GM19438 (cell line): ENCODE data around the gene BRICD5.
"Not testable (repeated sequence)": the region's sequence is repeated elsewhere in the genome, so short reads cannot be mapped to it uniquely, and the experiment has no call there.

Experiments used
- ATAC-seq: cut with Tn5 transposase; IDR thresholded peaks from one replicate; pipeline ENCODE4 v1.9.1; 2021; ENCODE audit warnings: low read depth; ENCODE audit not compliant: unreplicated experiment

Gene BRICD5

DNA sequence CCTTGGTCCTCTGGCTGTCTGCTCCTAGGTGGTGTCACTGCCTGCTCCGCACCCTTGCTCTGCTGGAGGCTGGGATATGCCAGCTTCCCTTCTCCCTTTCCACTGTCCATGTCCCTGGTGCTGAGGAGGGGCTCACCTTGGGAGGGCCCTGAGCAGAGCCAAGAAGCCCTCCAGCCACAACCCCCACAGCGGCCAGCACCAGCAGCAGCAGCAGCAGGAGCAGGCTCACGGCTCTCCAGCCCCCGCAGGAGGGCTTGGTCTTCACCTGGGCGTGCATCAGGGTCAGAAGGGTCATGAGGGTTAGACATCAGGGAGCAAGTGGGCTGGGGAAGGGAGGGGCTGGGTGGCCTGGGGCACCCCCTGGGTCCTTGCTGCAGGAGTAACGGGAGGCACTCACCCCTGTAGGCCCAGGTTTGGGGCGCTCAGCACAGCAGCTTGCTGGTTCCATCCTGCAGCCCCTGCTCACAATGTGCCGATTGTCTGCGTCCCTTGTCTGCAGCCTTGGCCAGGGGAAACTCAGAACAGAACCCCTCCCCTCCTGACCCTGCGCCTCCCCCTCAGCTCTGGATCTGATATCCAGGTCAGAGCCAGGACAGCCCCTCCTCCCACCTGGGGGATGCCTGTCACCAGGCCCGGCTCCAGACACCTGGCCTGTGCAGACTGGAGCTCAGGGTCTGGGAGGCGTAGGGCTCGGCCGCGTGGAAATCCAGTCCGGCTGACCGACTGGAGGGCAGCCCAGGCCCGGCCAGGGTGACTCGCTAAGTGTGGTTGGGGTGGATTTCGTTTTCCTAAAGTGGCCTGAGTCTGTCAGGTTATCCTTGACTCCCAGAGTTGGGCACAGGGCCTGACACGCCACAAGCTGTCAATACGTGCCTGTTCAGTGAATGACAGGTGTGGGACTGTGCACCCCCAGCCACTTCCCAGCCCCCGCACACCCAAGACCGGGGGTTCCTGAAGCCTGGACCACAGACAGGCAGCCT, at the start of gene BRICD5:
Gene BRICD5, minus strand, starts transcription at position 478 of the 980 bp plus-strand sequence. Its CDS starts 30 bp downstream, at position 448.
- ATAC-seq: no peak

DNA sequence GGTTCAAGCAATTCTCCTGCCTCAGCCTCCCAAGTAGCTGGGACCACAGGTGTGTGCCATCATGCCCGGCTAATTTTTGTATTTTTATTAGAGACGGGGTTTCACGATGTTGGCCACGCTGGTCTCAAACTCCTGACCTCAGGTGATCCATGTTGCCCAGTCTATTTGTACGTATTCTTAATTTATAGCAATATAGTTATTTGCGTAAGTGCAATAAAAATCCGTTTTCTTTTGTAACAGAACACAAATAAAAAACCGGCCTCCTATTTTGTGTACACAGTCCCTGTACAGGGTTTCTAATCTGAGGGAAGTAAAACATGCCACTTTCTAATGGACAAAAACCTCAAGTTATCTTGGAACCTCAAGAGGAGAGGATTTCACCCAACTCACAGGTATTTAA, 49.6 kb upstream of the BRICD5 start:
- no peak for ATAC-seq

DNA sequence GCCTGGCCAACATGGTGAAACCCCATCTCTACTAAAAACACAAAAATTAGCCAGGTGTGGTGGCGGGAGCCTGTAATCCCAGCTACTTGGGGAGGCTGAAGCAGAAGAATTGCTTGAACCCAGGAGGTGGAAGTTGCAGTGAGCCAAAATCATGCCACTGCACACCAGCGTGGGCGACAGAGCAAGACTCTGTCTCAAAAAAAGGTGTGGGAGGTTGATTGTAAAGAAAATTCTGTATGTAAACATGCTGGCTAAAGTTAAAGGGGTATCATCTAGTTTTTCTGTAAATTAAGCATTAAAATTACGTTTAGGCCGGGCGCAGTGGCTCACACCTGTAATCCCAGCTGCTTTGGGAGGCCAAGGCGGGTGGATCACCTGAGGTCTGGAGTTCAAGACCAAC, 47.9 kb upstream of the BRICD5 start:
- ATAC-seq: not testable (repeated sequence)

DNA sequence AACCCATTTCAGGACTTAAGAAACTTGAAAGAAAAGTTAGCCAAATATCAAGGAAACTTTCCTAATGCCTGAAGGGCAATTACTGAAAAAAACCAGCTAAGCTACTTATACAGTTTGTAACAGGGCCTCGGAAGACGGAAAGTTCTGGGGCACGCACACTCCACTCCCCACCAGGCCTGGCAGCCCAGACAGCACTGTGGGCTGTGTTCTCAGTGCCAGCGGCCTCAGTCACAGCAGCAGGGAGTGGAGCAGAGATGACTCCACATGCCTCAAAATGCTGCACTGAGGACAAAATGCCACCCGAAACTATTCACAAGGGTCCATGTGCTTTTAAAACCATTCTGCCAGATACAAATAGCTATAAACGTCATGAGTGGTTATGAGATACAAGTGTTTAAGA, 47.1 kb upstream of the BRICD5 start:
- no peak for ATAC-seq

DNA sequence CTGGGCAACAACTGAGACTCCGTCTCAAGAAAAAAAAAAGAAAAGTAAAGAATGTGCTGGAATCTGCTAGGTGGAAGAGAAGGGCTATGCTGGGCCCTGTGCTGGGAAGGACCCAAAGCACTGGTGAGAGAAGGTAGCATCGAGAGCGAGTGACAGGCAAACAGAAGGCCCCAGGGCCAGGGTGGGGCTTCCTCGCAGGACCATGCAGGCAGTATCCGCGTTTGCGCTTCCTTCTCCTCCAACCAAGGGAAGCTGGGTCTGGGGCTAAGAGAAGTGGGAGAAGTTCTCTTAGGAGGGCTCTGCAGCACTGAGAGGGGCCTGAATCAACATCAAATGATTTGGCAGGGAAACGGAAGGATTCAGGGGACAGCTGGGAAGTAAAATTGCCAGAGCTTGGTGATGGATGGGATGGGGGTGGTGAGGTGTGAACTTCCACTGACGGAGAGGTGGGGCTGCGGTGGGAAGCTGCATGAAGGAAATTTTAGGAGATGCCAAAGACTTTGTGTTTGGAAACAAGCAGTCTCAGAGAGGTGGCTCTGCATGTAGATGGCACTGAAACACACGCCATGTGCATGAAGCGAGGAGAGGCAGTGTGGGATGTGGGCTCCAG, 46.0 kb upstream of the BRICD5 start:
- no peak for ATAC-seq

DNA sequence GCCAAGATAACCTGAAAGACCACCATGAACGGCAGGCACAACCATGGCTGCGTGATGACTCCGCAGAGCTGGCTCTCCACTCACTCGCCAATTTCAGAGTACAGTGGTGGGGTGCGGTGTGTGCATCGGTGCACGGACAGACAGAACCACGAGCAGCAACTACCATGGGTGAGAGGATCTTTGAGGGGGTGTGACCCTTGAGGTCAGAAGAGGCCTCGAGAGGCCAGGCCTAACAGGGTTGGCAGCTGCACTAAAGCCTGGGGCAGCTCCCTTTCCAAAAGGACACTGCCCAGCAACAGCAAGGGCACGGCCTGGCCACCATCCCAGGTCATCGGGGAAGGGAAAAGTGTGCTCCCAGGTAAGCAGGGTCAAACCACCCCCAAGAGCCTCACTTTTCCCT, 42.6 kb upstream of the BRICD5 start:
- no peak for ATAC-seq

DNA sequence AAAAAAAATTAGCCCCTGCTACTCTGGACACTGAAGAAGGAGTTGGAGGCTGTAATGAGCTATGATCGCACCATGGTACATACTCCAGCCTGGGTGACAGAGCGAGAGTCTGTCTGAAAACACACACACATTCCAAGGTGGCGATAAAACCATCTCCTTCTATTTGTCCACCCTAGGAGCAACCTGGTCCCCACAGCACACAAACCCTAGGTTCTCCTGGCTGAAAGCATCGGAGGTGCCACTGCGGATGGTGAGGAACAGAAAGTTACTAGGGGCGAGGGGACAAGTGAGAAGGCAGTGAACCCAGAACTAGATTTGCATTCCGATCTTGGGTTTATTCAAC, 42.1 kb upstream of the BRICD5 start:
- ATAC-seq: no peak

DNA sequence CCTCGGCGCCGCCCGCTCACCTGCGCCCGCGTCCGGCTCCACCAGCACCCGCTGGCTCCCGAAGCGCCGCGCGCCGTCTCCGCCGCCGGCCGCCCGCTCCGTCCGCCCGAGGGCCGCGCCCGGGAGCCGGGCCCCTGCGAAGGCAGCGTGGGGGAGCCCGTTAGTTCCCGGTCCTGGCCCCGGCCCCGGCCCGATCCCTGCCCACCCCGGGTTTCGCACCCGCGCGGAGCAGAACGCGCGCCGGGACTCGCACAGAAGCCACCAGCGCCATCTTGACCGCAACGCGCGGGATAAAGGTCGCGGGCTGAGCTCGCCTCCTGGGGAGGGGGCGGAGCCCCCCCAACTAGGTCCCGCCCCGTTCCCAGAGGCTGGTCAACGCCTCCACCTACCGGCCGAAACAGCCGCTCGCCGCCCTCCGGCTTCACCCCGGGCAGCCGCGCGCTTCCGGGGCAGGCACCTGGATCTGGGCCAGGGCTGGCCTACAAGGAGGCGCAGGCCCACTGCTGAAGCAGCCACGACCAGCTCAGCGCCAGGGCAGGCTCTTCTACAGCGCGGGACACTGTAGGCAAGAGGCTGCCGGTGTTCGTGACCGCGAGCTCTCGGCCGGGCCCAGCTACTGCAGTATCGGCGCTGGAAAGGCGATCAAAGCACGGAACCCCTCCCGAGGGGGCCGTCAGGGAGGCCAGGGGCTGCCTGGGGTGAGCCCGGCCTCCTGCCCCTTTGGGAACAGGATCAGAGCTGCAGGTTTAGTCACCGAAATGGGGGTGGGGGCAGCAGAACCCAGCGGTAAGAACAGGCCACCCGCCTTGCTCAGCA, 40.8 kb upstream of the BRICD5 start, which contains the start of gene ECI1:
Gene ECI1, minus strand, starts transcription at position 292 of the 816 bp plus-strand sequence. Its CDS starts 21 bp downstream, at position 271.
- ATAC-seq: peak; percentile 85

DNA sequence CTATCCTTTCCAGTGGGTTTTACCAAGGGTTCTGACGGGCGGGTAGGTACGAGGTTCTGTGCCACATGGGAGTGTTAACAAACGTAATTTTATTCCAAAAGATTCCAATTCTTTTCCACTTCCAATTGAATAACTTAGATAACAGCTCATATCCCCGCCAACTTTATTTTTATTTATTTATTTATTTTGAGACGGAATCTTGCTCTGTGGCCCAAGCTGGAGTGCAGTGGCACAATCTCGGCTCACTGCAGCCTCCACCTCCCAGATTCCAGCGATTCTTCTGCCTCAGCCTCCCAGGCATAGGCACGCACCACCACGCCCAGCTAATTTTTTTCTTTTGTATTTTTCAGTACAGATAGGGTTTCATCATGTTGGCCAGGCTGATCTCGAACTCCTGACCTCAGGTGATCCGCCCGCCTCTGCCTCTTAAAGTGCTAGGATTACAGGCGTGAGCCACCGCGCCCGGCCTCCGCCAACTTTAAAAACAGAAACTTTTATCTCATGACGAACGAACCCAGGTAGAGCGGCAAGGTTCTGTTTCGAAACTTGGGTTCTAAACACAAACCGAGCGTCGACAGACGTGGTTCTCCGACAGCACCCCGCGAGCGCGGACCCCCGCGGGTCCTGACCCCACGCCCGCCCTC, 40.1 kb upstream of the BRICD5 start:
- ATAC-seq: no peak

DNA sequence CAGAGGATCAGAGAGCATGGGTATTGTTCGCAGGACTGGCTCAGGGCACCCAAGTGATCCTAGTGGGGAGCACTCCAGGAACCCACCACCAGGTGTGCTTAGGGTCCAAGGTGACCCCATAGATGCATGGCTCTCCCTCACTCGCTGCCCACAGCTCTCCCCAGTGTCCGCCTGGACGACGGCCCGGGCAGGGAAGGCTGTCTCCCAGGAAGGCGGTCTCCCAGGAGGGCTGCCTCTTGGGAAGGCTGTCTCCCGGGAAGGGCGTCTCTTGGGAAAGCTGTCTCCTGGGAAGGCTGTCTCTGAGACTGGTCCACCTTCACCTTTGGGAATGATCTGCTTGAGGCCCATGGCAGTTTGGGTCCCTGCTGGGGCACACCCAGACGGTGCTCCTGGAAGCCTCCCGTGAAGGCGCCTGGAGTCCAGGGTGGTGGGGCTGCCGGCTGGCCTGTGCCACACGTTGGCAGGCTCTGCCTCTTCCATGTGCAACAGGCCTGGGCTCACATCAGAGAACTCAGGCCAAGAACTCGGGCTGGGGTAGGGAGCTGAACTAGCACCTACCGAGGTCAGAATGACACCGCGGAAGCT, 35.7 kb upstream of the BRICD5 start:
- ATAC-seq: no peak

DNA sequence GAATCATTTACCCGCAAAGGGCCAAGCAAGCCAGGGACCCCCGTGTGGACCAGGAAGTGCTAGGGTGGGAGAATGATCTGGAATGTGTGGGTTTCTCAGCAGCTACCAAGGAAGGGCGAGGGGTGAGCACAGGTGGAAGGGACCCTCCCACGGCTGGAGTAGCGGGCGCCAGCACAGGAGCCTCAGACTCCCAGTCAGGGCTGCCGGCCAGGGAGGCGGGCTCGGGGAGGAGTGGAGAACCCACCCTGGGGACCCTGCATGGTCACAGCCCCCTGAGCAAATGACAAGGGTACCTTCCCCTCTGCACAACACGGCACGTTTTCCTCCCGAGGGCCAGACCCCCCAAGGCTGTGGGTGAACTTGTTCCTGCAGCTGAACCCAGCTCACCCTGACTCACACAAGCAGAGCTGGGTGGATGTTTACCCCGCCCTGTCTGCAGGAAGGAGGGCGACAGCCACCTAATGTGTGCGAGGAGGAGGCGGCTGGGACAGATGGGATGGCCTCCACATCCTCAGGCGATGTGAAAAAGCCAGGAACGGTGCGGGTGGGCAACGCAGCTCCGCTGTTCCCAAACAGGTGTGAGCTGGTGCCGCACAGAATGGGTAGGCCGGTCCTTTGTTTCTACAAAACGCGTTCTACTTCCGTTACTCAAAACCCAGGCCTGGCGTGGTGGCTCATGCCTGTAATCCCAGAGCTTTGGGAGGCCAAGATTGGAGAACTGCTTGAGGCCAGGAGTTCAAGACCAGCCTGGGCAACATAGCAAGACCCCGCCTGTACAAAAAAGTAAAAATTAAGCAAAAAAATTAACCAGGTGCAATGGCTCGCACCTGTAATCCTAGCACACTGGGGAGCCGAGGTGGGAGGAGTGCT, 34.5 kb upstream of the BRICD5 start:
- no peak for ATAC-seq

DNA sequence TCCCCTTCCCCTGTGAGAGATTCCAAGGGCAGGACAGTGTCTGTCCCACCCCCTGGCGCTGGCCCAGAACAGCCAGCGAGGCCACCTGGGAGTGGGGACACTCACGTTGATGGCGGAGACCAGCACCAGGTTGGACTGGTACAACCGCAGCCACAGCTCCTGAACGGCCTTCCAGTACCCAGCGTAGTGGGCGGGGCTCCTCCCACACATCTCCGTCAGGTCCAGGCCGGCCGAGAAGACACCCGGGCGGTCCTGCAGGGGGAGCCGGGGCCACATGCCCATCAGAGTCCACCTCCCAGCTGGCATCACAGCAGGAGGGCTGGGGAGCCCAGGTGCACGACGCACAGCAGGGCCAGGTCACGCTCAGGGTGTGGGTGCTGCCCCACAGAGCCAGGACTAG, 33.6 kb upstream of the BRICD5 start:
- ATAC-seq: no peak

DNA sequence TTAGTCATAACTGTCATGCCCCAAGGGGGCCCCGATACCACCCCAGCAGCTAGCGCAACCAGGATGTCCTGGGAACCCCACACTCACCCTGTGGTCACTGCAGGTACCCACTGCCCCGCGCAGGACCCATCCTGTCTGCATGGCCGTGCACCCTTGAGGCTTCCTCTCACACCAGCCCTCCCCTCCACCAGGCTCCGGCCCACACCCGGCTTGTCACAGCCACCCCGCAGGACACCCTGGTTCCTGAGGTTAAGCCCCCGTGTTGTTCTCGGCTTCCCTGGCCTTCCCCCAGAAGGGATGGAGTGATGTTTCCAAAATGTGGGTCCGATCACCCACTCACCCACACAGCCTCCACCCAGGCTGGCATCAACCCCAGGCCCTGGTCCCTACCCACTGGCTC, 33.1 kb upstream of the BRICD5 start:
- no peak for ATAC-seq

DNA sequence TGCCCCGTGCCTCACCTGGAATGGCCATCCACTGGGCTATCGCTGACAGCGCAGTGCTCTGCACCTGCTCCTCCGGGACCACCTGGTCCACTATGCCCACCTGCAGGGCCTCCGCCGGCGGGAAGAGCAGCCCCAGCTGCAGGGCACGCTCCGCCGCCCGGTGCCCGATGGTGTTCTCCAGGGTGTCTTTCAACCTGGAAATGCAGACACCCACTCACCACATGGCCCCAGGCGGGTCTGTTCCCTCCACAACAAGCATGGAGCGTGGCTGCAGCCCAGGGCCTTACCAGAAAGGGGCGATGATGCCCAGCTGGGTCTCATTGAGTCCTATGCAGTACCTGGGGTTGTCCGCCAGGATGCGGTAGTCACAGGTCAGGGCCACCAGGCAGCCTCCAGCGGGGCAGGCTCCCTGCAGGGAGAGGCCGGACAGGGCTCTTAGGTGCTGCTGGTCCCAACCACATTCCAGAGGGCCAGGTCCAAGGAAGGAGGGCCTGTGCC, 32.4 kb upstream of the BRICD5 start:
- no peak for ATAC-seq

DNA sequence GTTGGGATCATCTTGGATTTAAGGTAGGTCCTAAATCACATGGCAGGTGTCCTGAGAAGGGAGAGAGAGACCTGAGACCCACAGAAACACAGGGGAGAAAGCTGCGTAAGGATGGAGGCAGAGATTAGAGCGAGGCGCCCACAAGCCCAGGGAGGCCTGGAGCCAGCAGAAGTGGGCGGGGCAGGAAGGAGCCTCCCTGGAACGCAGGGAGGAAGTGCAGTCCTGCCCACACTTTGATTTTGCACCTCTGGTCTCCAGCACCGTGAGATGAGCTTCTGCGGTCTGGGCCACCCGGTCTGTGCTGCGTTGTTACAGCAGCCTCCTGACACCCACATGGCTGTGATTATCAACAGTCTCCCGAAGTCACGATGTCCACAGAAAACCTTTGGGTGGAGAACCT, 31.9 kb upstream of the BRICD5 start:
- no peak for ATAC-seq

DNA sequence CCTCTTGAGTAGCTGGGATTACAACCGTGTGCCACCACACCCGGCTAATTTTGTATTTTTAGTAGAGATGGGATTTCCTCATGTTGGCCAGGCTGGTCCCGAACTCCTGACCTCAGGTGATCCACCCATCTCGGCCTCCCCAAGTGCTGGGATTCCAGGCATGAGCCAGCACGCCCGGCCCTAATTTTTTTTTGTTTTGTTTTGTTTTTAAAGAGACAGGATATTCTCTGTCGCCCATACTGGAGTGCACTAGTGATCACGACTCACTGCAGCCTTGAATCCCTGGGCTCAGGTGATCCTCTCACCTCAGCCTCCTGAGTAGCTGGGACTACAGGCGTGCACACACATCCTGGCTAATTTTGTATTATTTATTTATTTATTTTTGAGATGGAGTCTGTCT, 29.7 kb upstream of the BRICD5 start:
- ATAC-seq: not testable (repeated sequence)

DNA sequence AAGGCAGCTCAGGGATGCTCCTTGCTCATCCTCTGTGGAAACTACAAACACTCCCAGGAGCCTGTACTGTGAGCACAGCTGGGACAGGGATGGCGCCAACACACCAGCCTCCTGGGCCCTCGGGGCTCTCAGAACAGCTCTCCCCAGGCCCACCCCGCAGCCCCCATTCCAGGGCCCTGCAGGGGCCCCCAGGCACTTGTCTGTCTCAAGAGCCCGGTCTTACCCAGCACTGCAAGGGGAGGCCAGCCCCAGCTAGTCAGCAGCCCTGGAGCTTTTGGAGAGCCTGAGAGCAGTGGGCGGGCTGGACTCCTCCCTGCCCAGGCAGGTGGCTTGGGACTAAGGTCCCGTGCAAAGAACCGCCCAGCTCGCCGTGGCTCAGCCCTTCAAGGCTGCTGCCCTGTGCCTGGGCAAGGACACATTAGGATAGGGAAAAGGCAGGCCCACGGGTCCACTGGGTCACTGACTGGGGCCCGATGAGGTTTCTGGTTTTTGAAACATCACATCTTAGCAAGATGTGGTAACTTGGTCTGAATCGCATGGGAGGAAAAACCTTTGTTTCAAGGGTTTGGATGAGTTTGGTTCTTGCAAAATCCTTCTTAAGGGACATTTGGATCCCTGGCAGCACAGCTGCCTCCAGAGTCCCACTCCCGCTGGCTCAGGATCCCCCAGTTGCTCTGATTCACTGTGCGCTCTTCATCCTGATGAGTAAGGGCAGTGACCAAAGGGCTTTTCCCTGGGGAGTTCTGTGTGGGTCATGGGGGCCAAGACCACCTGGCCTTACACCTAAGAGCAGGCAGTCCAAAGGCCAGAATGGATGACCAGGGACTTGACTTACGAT, 28.4 kb upstream of the BRICD5 start:
- ATAC-seq: no peak

DNA sequence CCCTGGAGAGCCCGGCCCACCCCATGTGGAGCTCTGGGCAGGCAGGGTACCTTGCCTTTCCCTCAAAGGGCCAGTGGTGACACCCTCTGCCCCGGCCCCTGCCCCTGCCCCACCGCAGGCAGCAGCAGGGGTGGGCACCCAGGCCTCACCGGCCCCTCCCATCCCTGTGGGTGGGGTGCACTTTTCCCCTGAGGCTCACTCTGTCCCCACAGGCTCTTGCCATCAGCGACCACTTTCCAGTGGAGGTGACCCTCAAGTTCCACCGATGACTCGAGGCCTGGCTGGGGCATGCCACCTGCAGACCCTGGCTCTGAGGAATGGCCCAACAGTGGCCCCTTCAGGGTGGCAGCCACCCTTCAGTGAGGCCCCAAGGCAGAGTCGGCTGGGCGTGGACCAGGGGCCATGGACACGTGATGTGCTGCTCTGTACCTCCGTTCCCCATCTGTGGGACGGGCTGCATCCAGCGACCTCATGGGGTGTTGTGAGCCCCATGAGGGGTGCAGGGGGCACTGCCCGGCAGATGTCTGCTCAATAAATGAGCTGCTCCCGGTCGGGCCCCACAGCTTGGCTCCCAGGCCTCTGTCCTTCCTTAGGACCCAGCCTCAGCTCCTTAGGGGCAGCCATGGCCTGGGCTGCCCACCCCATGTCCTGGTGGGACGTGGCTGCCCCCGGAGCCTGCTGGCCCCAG, 27.6 kb upstream of the BRICD5 start:
- ATAC-seq: no peak
